ENCODE results near the gene XRCC5.

XRCC5 gene

DNA sequence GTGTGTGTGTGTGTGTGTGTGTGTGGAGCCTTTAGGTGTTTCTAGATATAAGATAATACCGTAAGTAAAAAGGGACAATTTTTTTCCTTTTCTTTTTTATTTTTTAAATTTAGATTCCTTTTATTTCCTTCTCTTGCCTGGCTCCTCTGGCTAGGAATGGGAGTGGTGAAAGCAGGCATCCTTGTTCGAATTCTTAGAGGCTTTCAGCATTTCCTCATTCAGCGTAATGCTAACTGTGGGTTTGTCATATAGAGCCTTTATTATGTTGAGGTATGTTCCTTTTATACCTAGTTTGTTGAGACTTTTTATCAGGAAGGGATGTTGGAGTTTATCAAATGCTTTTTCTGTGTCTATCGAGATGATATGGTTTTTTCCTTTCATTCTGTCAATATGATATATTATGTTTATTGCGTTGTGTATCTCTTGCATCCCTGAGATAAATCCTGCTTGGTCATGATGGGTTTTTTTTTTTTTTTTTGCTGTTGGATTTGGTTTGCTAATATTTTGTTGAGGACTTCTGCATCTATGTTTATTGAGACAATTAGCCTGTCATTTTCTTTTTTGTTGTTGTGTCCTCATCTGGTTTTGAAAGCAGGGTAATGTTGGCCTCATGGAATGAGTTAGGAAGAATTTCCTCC is 120.2 kb downstream of the XRCC5 start:
- DNase-seq (ENCODE audit: low read depth in 2 of 2), result no peak

DNA sequence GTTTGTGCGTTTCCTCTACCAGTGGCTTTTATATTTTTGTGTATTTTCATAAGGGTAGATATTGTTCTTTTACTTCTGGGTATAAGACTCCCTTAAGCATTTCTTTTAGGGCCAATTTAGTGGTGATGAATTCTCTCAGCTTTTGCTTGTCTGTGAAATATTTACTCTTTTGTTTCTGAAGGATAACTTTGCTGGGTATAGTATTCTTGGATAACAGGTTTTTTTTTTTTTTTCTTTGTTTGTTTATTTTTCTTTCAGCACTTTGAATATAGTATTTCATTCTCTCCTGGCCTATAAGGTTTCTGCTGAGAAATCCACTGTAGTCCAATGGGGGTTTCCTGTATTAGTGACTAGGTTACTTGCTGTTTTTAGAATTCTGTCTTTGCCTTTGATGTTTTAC is 122.7 kb downstream of the XRCC5 start:
- no peak for DNase-seq (ENCODE audit: low read depth in 2 of 2)

- DNase-seq (ENCODE audit: low read depth in 2 of 2), result no peak
These were observed 123.6 kb downstream of the XRCC5 start for GRCh38 chr2:216232721-216233120.

DNA sequence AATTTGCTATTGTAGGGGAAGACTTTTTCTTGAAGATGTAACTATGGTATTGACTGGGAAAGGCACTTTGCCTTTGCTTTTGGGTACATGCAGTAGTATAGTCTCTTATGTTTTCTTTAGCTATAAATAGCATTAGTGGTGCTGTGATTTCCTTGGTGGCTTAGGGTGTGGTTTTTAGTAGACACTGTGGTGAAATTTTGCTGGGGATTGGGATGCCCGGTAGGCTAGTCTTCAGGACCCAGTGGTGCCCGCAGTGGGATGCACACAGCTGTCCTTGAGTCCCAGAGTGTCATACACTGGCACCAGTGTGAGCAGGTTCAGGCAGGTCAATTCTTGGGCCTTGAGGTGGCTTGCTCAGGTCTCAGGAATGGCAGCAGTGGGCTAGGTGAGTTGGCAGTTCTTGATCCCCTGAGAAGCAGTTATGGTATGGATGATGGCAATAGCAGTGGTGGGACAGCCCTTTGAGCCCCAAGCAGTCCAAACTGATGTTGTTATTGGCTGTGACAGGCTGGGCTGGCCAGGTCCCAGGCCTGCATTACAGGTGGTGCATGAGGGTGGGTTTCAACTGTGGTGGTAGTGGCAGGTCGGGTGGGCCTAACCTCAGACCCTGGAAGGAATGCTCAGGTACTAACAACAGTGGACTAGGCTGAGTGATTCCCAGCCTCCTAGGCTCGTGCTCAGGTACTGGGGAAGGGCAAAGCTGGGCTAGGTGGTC is 124.3 kb downstream of the XRCC5 start:
- no peak for DNase-seq (ENCODE audit: low read depth in 2 of 2)

DNA sequence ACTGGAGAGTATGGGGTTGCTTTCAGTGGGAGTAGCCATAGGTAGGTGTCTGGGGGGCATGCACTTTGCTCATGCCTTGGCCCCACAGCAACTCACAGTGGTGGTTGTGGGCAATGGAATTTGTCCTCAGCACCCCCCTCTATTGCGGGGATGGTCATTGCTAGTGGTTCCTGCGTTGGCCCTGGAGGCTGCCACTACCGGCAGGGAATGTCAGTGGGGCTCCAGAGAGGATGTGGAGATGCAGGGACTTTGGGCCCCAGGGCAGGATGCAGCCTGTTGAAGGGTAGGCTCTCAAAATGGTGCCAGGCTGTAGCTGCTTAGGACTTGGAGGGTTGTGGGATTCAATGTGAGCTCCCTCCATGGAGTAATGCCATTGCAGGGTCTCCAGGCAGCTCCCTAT is 125.0 kb downstream of the XRCC5 start:
- no peak for DNase-seq (ENCODE audit: low read depth in 2 of 2)

- no peak for DNase-seq (ENCODE audit: low read depth in 2 of 2)
These were observed 126.3 kb downstream of the XRCC5 start for GRCh38 chr2:216235462-216235861.

DNA sequence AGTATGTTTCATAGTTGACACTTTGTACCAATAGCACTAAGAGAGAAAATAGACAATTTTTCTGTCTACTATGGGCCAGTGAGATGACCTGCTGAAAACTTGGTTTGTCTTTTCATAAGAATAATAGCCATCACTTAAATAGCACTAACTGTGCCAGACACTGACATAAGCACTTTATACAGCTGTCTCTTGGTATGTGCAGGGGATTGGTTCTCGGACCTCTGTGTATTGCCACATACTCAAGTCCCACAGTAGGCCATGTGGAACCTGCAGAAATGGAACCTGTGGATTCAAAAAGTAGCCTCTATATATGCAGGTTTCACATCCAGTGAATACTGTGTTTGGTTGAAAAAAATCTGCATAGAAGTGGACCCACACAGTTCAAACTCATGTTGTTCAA is 126.7 kb downstream of the XRCC5 start:
- DNase-seq (ENCODE audit: low read depth in 2 of 2), result no peak

- DNase-seq (ENCODE audit: low read depth in 2 of 2), result no peak
These were observed 127.3 kb downstream of the XRCC5 start for GRCh38 chr2:216236486-216236885.

GRCh38 chr2:216242365-216242764 is 133.2 kb downstream of the XRCC5 start:
- no peak for DNase-seq (ENCODE audit: low read depth in 2 of 2)

DNA sequence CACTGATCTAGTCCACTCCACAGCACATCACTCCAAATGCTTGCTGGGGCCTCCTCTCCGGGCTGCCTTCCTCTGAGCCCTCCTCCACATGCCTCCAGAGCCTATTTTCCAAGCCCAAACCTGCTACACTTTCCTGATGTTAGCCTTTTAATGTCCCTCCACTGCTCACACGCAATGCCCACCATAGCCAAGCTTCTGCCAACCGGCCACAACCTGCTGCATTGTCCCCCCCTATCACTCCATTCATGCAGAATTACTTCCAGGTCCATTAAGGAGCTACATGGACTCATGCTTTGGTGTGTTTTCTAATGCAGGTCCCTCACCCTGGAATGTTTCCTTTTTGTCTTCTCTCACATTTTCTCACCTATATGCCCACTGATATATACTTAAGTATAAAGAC is 133.9 kb downstream of the XRCC5 start:
- DNase-seq (ENCODE audit: low read depth in 2 of 2), result no peak

DNA sequence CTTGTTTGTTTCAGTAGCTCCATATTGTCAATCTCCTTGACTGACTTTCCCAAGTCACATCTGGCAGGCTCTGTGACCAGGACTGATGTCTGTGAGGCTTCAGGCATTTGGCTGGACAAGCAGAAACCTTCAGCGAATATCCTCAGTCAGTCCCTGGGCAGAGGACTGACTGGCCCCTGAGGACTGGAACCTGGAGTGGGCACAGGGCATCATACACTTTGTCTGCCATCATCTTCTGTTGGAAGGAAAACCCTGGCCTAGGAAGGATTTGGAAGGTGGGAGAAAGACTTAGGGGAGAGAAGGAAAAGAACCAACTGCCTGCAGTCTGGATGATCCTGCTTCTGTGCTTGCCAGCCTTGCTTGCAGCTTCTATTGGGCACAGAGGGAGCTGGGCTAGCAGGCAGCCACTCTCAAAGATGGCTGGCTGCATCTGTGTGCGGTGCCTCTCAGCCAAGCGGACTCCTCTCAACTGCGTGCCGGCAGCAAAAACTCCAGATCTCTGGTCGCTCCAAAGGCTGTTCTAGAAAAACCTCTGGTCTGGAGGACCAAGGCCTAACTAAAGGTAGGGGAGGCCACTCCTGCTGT is 136.3 kb downstream of the XRCC5 start:
- DNase-seq (ENCODE audit: low read depth in 2 of 2), result no peak

GRCh38 chr2:216246766-216247165 is 137.6 kb downstream of the XRCC5 start:
- DNase-seq (ENCODE audit: low read depth in 2 of 2), result no peak
